Activated naive CD8-positive, alpha-beta T cell treated with anti-CD3 and anti-CD28 coated beads, Interleukin-2, amount 10 ng/mL, durations not matched to agents 7 days and 5 days (primary cell): ENCODE measurements around the gene SCARB1. TPM values are rescaled to one million over a fixed set of nuclear protein-coding genes. Genes with fewer than 3 reads are reported as not detected.

Experiments
- ATAC-seq: fragments of 150-1000 bp; cut with Tn5 transposase; one replicate; pipeline ENCODE4 v1.10.0; 2021; ENCODE audit warnings: low read depth, moderate library complexity
- POLR2A ChIA-PET: fragments of 350-600 bp; sonication (Branson Sonifier 250); formaldehyde crosslinking; loops from one replicate; lab custom pipeline; 2021; ENCODE audit warnings: antibody characterized with exemption; lab: Charles Lee
- DNase-seq: peaks from one replicate; pipeline ENCODE4 v3.0.0; 2021
- H3K27ac Mint-ChIP-seq: one replicate; pipeline ENCODE4 v1.8.0; 2022; ENCODE audit warnings: mild to moderate bottlenecking, mixed read lengths
- H3K27me3 Mint-ChIP-seq: one replicate; pipeline ENCODE4 v1.8.0; 2022; ENCODE audit warnings: mild to moderate bottlenecking, moderate library complexity, mixed read lengths
- H3K36me3 Mint-ChIP-seq: one replicate; pipeline ENCODE4 v1.8.0; 2021; ENCODE audit warnings: mild to moderate bottlenecking, mixed read lengths
- H3K4me1 Mint-ChIP-seq: one replicate; pipeline ENCODE4 v1.8.0; 2021; ENCODE audit warnings: mixed read lengths
- H3K4me3 Mint-ChIP-seq: one replicate; pipeline ENCODE4 v1.8.0; 2022; ENCODE audit warnings: mild to moderate bottlenecking, moderate library complexity, mixed read lengths
- H3K9me3 Mint-ChIP-seq: one replicate; pipeline ENCODE4 v1.8.0; 2021; ENCODE audit warnings: mixed read lengths
- total RNA-seq, 2 experiments: library from RNA; stranded (reverse); gene quantifications; one replicate each; pipeline ENCODE4 v1.2.3, GENCODE V29; 2021

Gene SCARB1
- total RNA-seq, 2 experiments from 2014 or later, result 10.8 to 13.0 TPM

- H3K27ac Mint-ChIP-seq, result no peak overlapping the region
- DNase-seq (no peak), ATAC-seq (no peak)
- no peaks in the 10 kb centered on the region for H3K27me3 Mint-ChIP-seq
- H3K4me3 Mint-ChIP-seq, result no peak overlapping the region
- H3K4me1 Mint-ChIP-seq, result peaks cover 5% of the 10 kb centered on the region
- POLR2A ChIA-PET, result interaction anchor here (0.7 kb wide), 1 partner anchor 10 kb away, joined by 3 read pairs; no protein-coding TSS in a partner anchor
- peaks cover 2% of the 10 kb centered on the region for H3K36me3 Mint-ChIP-seq
- H3K9me3 Mint-ChIP-seq, result no peaks in the 10 kb centered on the region
Measured at GRCh38 chr12:124836759-124837158, 26.9 kb downstream of the SCARB1 start.

- H3K27ac Mint-ChIP-seq, result no peak overlapping the region
- no peak overlapping the region for H3K4me3 Mint-ChIP-seq
- H3K9me3 Mint-ChIP-seq, result no peaks in the 10 kb centered on the region
- H3K27me3 Mint-ChIP-seq, result no peaks in the 10 kb centered on the region
- peaks cover 2% of the 10 kb centered on the region for H3K36me3 Mint-ChIP-seq
- no peak for DNase-seq
- peaks cover 5% of the 10 kb centered on the region for H3K4me1 Mint-ChIP-seq
- POLR2A ChIA-PET, result no interaction called here
- ATAC-seq, result no peak
Measured at GRCh38 chr12:124835656-124836410, 27.8 kb downstream of the SCARB1 start.

GRCh38 chr12:124834822-124835221, 28.8 kb downstream of the SCARB1 start:
- Mint-ChIP-seq H3K4me3 (no peak overlapping the region), H3K9me3 (peaks cover 2% of the 10 kb centered on the region), H3K4me1 (peaks cover 5% of the 10 kb centered on the region), H3K36me3 (no peaks in the 10 kb centered on the region), H3K27me3 (no peaks in the 10 kb centered on the region), H3K27ac (no peak overlapping the region)
- no peak for ATAC-seq
- POLR2A ChIA-PET, result no interaction called here
- no peak for DNase-seq

- Mint-ChIP-seq H3K36me3 (no peaks in the 10 kb centered on the region), H3K27ac (no peak overlapping the region)
- POLR2A ChIA-PET, result no interaction called here
Measured at GRCh38 chr12:124833693-124834122, 30.0 kb downstream of the SCARB1 start.

GRCh38 chr12:124832856-124833255, 30.8 kb downstream of the SCARB1 start:
- Mint-ChIP-seq H3K9me3 (peaks cover 3% of the 10 kb centered on the region), H3K4me3 (no peak overlapping the region), H3K4me1 (peaks cover 2% of the 10 kb centered on the region), H3K36me3 (no peaks in the 10 kb centered on the region), H3K27ac (no peak overlapping the region), H3K27me3 (no peaks in the 10 kb centered on the region)
- POLR2A ChIA-PET, result no interaction called here
- no peak for DNase-seq
- no peak for ATAC-seq

More at GRCh38 chr12:124833693-124834122, 30.0 kb downstream of the SCARB1 start:
- Mint-ChIP-seq H3K4me1 (peaks cover 2% of the 10 kb centered on the region), H3K9me3 (peaks cover 3% of the 10 kb centered on the region), H3K4me3 (no peak overlapping the region), H3K27me3 (no peaks in the 10 kb centered on the region)
- DNase-seq (no peak), ATAC-seq (no peak)

- Mint-ChIP-seq H3K4me3 (no peak overlapping the region), H3K27me3 (no peaks in the 10 kb centered on the region), H3K4me1 (no peaks in the 10 kb centered on the region), H3K36me3 (no peaks in the 10 kb centered on the region), H3K27ac (no peak overlapping the region), H3K9me3 (peaks cover 3% of the 10 kb centered on the region)
- DNase-seq (no peak), ATAC-seq (no peak)
- POLR2A ChIA-PET, result no interaction called here
Measured at GRCh38 chr12:124831590-124831989, 32.1 kb downstream of the SCARB1 start.

GRCh38 chr12:124830306-124830705, 33.4 kb downstream of the SCARB1 start:
- POLR2A ChIA-PET, result no interaction called here
- Mint-ChIP-seq H3K4me3 (no peak overlapping the region), H3K4me1 (no peaks in the 10 kb centered on the region), H3K9me3 (peaks cover 3% of the 10 kb centered on the region), H3K36me3 (no peaks in the 10 kb centered on the region), H3K27ac (no peak overlapping the region), H3K27me3 (no peaks in the 10 kb centered on the region)
- DNase-seq, result no peak
- ATAC-seq, result no peak

- no peak for DNase-seq
- no peak overlapping the region for H3K4me3 Mint-ChIP-seq
- no peak overlapping the region for H3K27ac Mint-ChIP-seq
- no peak for ATAC-seq
- no peaks in the 10 kb centered on the region for H3K27me3 Mint-ChIP-seq
- H3K36me3 Mint-ChIP-seq, result no peaks in the 10 kb centered on the region
- H3K4me1 Mint-ChIP-seq, result no peaks in the 10 kb centered on the region
- POLR2A ChIA-PET, result no interaction called here
- H3K9me3 Mint-ChIP-seq, result peaks cover 3% of the 10 kb centered on the region
Measured at GRCh38 chr12:124829708-124830304, 33.9 kb downstream of the SCARB1 start.

GRCh38 chr12:124829008-124829707, 34.5 kb downstream of the SCARB1 start:
- Mint-ChIP-seq H3K36me3 (no peaks in the 10 kb centered on the region), H3K9me3 (peaks cover 3% of the 10 kb centered on the region), H3K4me3 (no peak overlapping the region), H3K4me1 (no peaks in the 10 kb centered on the region), H3K27me3 (no peaks in the 10 kb centered on the region), H3K27ac (no peak overlapping the region)
- ATAC-seq (no peak), DNase-seq (no peak)
- POLR2A ChIA-PET, result no interaction called here

GRCh38 chr12:124828264-124829007, 35.2 kb downstream of the SCARB1 start:
- DNase-seq (no peak), ATAC-seq (no peak)
- POLR2A ChIA-PET, result no interaction called here
- no peaks in the 10 kb centered on the region for H3K4me1 Mint-ChIP-seq
- H3K4me3 Mint-ChIP-seq, result no peak overlapping the region
- H3K27ac Mint-ChIP-seq, result no peak overlapping the region
- H3K36me3 Mint-ChIP-seq, result no peaks in the 10 kb centered on the region
- no peaks in the 10 kb centered on the region for H3K27me3 Mint-ChIP-seq
- H3K9me3 Mint-ChIP-seq, result peaks cover 3% of the 10 kb centered on the region

- Mint-ChIP-seq H3K27ac (no peak overlapping the region), H3K27me3 (no peaks in the 10 kb centered on the region), H3K4me3 (no peak overlapping the region), H3K9me3 (peaks cover 3% of the 10 kb centered on the region), H3K4me1 (no peaks in the 10 kb centered on the region), H3K36me3 (no peaks in the 10 kb centered on the region)
- POLR2A ChIA-PET, result no interaction called here
- ATAC-seq, result no peak
- DNase-seq, result no peak
Measured at GRCh38 chr12:124827588-124828184, 36.0 kb downstream of the SCARB1 start.

GRCh38 chr12:124824195-124824594, 39.5 kb downstream of the SCARB1 start:
- Mint-ChIP-seq H3K27me3 (no peaks in the 10 kb centered on the region), H3K4me3 (no peak overlapping the region), H3K4me1 (peaks cover 1% of the 10 kb centered on the region), H3K27ac (no peak overlapping the region), H3K36me3 (no peaks in the 10 kb centered on the region), H3K9me3 (no peaks in the 10 kb centered on the region)
- POLR2A ChIA-PET, result no interaction called here
- ATAC-seq (no peak), DNase-seq (no peak)
